Limb (tissue), 2 donors: ENCODE data around the gene OTUB1.
A peak's percentile ranks its signal among the peaks of the same experiment; 100 is the strongest.
"Not testable (repeated sequence)": the region's sequence is repeated elsewhere in the genome, so short reads cannot be mapped to it uniquely, and the experiment has no call there.

Source experiments
- DNase-seq, 2 donors: peaks; one replicate each; pipeline ENCODE4 v3.0.0-alpha.2; 2016; ENCODE audit errors: extremely low spot score in 2 of 2

Gene OTUB1

DNA sequence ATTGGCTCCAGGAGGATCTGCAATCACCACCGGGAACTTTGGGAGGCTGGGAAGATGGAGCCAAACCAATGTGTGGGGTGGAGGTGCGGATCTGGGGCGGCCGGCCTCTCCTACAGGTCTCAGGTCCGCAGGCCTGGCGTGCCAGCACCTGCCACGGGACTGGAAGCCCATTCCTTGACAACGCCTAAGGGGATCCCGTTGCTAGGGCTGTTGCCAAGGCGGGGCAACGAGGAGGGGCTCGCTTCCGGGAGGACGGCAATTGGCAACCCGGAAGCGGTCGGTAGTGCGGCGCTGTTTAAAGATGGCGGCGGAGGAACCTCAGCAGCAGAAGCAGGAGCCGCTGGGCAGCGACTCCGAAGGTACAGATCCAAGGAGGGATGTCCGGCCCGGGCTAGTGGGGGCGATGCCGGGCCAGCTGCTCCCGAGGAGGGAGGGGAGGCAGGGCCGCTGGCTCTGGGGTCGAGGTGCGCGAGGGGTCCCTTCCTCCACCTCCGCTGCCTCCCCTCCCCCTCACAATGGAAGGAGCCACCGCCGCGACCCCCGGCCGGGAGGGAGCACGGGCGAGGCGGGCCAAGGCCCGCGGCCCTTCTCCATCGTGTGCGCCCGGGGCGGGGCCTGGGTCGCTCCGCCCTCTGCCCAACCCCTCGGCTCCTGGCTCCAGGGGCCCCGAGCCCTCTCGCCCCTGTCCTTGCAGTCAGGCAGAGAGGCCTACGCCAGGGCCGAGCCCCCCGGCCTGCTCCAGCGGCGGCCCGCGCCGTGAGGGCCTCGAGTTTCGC, at the start of gene OTUB1:
OTUB1 (plus strand) TSS at position 283 of the 776 bp plus-strand sequence; CDS start at position 302, 19 bp downstream.
- peak; percentile 94 for DNase-seq

GRCh38 chr11:63937713-63938478, 48.3 kb upstream of the OTUB1 start:
- no peak for DNase-seq

DNA sequence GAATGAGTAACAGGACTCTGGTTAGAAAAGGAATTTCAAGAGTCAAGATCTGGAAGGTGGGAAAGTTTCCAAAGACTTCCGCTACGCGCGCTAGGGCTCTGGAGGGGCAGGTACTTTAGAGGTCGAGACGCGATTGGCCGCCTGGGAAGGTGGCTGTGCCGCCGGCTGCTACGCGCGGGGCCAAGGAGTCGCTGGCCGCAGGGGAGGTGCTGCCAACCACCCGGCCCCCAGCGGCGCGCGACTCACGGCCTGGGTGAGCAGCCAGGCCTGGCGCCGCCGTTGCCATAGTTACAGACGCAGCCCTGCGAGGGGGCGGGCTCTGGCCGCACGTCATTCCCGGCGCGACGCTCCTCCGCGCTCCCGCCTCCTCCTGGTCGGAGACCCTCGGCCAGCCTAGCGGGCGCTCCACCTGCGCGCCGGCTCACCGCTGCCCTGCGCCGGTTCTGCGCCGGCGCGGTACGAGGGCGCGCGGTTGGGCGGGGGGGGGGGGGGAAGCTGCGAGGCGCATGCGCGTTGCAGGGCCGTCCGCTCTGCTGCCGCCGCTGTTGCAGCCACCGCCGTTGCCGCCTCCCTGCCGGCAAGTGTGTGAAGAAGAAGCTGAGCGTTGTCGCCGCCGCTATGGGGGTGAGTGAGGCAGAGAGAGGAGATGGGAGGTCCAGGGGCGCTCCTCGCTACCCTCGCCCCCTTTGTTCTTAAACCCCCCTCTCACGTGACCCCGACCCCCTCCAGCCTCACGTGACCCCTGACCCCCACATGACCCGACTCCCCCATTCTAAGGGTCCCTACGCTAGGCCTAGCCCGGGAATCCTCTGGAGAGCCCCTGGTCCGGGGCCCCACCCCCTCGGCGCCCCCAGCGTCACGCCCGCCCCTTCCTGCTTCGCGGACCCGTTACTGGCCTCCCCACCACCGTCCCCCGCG, 47.5 kb upstream of the OTUB1 start, which contains the start of gene NAA40:
NAA40 (plus strand) TSS at position 524 of the 918 bp plus-strand sequence; CDS start at position 619, 95 bp downstream.
- DNase-seq, result peak; percentile 94 to 97

DNA sequence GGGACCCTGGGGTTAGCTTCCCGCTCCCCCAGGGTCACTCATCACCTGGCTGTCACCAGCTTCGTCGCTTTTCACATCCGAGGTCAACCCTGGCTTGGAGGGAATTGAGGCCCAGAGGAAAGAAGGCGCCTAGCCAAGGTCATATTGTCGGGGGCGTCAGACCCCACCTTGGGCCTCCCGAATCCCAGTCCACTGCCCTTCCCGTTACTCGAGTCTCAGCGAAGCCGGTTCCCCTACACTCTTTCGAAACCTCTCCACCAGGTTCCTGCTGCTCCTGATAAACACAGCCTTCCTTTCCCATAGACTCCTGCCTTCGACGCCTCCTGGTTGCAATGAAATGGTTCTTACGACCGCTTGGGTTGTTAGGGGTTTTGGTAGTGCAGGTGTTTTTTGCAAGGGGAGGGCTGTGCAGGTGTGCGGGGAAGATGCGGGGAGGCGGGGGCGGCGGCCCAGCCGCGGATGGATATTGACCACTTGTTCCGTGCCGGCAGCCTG, 46.8 kb upstream of the OTUB1 start:
- no peak for DNase-seq

- DNase-seq, result no peak
These were observed 45.5 kb upstream of the OTUB1 start for GRCh38 chr11:63940786-63941185.

DNA sequence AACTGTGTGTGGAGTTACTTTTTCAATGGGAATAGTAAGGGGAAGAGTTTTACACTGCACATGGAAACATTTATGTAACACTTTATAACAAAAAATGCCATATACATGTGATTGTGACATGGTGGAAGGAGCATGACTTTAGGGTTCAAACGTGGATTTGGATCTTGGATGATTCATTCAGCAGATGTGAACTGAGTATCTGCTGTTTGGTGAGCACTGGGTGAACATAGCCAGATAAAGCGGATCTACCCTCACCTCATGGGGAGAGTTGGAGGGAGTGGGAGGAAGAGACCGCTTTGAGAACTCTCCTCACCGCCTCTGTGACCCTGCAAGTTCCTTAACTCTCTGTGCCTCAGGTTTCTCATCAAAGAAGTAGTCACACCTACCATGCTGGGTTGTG, 44.3 kb upstream of the OTUB1 start:
- DNase-seq, result no peak

DNA sequence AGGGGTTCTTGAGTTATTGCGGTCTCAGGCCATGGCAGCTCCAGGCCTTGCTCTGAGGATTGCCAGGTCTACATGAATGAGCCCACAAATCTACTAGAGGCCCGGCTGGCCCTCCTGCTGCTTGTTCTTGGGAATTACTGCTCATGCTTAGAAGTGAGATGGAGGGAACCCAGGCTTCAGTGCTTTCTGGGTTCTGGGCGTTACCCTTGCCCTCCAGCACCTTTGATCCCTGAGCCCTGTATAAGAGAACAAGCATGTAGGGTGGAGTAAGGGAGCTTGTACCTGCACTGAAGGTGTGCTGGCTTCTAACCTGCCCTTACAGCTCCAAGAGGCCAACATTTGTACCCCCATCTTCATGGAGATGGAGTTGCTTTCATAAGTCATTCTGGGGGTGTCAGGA, 43.4 kb upstream of the OTUB1 start:
- DNase-seq, result no peak

GRCh38 chr11:63944987-63945386, 41.3 kb upstream of the OTUB1 start:
- DNase-seq, result no peak

GRCh38 chr11:63945477-63946163, 40.6 kb upstream of the OTUB1 start:
- DNase-seq, result peak; percentile 73 to 76

DNA sequence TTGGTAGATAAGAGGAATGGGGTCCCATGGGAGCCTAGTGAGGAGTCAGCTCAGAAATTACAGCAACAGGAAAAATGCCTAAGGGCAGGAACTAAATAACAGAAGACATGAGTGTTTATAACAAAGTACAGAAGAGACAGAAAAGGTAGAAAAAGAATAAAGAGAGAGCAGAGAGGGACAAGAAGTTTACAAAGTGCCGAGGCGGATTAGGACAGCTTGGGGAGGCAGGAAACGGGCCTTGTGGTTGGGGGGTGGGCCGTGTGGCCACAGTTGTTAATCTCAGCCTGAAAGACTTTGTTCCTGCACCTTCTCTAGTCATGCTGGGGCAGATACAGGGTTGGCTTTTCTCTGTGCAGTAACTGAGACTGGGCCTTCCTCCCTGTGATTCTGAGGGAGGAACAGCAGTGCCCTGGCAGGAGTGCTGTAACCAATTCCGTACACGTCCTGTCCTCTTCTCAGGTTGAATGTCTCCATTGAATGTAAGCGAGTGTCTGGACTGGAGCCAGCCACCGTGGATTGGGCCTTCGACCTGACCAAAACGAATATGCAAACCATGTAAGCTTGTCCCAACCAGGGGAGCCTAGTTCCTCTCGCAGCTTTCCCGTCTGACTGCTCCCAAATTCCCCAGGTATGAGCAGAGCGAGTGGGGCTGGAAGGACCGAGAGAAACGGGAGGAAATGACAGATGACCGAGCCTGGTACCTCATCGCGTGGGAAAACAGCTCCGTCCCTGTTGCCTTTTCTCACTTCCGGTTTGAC, 34.3 kb upstream of the OTUB1 start:
- DNase-seq, result no peak

DNA sequence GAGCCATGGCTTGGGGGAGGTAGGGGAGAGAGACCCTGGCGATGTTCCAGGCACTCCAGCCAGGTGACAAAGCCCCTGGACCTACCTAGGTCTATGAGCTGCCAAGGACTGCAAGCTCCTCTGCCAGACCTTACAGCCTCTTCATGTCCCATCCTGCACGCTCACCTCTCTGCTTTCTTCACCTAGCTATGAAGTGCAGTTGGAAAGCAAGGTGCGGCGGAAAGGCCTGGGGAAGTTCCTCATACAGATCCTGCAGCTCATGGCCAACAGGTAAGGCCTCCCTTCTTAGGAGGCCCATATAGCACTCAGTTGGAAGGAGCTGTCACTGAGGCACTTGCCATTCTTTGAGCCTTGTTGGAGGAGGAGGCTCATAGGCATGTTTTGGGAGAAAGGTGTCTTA, 33.7 kb upstream of the OTUB1 start:
- no peak for DNase-seq

GRCh38 chr11:63958008-63958407, 28.2 kb upstream of the OTUB1 start:
- DNase-seq, result no peak

DNA sequence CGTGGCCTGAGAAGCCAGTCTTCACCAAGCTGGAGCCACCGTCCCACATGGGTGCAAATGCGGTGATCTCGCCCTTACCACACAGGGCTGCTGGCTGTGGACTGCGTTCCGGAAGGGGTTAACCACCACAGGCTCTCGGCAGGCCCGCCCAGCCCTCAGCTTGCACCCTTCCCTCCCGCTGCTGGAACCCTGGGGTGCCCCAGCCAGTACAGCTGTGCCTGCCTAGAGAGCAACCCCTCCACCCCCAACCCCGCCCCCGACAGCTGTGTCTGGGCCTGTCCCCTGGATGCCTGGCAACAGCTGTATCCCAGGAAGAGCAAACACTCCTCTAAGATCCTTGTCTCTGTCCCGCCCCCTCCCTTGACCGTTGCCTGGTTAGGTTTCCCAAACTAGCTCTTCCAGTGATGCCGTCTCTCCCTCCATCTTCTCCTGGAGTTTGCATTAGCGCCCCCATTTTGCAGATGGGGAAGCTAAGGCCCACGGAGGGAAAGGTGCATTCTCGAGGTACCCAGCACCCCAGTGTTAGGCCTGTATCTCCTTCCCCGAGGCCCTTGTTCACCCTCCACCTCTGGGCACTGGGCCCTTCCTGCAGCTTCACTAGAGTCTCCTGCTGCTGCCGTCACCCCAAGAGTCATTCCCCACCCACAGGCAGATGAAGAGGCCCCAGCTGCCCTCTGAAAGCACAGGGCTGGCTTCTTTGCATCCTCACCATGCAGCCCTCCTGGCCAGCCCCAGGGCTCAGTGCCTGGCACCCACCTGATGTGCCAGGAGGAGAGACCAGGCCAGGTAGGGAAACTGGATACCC, 24.4 kb upstream of the OTUB1 start:
- peak; percentile 80 to 82 for DNase-seq

- DNase-seq, result not testable (repeated sequence)
These were observed 22.3 kb upstream of the OTUB1 start for GRCh38 chr11:63963895-63964294.

DNA sequence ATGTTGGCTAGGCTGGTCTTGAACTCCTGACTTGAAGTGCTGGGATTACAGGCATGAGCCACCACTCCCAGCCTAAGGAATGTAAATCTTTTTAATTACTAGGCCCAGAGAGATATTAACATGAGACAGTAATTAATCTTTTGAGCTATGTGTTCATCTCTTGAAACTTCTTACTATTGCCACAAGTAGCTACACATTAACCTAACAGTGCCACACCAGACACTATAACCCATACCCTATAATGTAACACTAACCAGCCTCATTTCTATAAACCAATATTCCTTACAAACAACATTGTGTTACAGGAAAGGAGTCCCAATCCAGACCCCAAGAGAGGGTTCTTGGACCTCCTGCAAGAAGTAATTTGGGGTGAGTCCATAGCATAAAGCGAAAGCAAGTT, 19.8 kb upstream of the OTUB1 start:
- DNase-seq, result no peak

GRCh38 chr11:63969461-63969860, 16.8 kb upstream of the OTUB1 start:
- no peak for DNase-seq

DNA sequence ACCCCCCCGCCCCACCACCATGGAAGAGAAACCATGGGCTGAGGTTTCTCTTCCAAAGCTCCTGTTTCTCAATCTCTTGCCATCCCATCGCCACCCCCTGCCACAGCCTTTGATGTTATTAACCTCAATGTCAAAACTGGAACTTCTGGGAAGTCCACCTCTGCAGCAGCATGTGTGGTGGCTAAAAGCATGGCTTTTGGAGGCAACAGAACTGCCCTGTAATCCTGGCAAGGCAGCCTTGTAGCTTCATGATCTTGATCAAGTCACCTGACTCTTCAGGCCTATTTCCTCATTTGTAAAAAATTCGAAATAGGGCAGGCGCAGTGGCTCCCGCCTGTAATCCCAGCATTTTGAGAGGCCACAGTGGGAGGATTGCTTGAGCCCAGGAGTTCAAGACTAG, 15.3 kb upstream of the OTUB1 start:
- no peak for DNase-seq

DNA sequence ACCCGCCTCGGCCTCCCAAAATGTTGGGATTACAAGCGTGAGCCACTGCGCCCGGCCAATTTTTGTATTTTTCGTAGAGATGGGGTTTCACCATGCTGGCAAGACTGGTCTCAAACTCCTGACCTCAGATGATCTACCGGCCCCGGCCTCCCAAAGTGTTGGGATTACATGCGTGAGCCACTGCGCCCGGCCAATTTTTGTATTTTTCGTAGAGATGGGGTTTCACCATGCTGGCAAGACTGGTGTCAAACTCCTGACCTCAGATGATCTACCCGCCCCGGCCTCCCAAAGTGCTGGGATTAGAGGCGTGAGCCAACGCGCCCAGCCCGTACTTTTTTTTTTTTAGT, 12.4 kb upstream of the OTUB1 start:
- not testable (repeated sequence) for DNase-seq
